HL-60 (cell line): ENCODE data around the gene XPNPEP2.

Source experiments
- POLR2AphosphoS5 ChIP-seq: IDR thresholded peaks from 2 replicates; pipeline ENCODE4 v1.6.1; 2012; ENCODE audit warnings: low read depth
- SPI1 ChIP-seq: IDR thresholded peaks from 2 replicates; pipeline ENCODE4 v1.6.1; 2012; ENCODE audit warnings: low read depth, mild to moderate bottlenecking, borderline replicate concordance
- TF ChIP-seq, protein P1 (sequence below): IDR thresholded peaks from one replicate; pipeline ENCODE4 v1.5.1; 2011; ENCODE audit warnings: low read length, control low read depth, inconsistent platforms; ENCODE audit not compliant: insufficient read depth
- TF ChIP-seq, protein P2 (sequence below): IDR thresholded peaks from 2 replicates; pipeline ENCODE4 v1.6.1; 2012; ENCODE audit warnings: low read depth; ENCODE audit not compliant: insufficient replicate concordance

DNA sequence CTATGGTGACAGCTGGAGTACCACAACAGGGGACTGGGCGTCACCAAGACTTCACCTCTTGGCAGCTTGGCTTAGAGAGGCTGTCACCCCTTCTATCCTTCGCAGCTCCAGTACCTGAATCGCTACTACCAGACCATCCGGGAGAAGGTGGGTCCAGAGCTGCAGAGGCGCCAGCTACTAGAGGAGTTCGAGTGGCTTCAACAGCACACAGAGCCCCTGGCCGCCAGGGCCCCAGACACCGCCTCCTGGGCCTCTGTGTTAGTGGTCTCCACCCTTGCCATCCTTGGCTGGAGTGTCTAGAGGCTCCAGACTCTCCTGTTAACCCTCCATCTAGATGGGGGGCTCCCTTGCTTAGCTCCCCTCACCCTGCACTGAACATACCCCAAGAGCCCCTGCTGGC, 29.4 kb downstream of the XPNPEP2 start:
- TF ChIP-seq, protein P1, sequence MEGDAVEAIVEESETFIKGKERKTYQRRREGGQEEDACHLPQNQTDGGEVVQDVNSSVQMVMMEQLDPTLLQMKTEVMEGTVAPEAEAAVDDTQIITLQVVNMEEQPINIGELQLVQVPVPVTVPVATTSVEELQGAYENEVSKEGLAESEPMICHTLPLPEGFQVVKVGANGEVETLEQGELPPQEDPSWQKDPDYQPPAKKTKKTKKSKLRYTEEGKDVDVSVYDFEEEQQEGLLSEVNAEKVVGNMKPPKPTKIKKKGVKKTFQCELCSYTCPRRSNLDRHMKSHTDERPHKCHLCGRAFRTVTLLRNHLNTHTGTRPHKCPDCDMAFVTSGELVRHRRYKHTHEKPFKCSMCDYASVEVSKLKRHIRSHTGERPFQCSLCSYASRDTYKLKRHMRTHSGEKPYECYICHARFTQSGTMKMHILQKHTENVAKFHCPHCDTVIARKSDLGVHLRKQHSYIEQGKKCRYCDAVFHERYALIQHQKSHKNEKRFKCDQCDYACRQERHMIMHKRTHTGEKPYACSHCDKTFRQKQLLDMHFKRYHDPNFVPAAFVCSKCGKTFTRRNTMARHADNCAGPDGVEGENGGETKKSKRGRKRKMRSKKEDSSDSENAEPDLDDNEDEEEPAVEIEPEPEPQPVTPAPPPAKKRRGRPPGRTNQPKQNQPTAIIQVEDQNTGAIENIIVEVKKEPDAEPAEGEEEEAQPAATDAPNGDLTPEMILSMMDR = no peak
- TF ChIP-seq, protein P2, sequence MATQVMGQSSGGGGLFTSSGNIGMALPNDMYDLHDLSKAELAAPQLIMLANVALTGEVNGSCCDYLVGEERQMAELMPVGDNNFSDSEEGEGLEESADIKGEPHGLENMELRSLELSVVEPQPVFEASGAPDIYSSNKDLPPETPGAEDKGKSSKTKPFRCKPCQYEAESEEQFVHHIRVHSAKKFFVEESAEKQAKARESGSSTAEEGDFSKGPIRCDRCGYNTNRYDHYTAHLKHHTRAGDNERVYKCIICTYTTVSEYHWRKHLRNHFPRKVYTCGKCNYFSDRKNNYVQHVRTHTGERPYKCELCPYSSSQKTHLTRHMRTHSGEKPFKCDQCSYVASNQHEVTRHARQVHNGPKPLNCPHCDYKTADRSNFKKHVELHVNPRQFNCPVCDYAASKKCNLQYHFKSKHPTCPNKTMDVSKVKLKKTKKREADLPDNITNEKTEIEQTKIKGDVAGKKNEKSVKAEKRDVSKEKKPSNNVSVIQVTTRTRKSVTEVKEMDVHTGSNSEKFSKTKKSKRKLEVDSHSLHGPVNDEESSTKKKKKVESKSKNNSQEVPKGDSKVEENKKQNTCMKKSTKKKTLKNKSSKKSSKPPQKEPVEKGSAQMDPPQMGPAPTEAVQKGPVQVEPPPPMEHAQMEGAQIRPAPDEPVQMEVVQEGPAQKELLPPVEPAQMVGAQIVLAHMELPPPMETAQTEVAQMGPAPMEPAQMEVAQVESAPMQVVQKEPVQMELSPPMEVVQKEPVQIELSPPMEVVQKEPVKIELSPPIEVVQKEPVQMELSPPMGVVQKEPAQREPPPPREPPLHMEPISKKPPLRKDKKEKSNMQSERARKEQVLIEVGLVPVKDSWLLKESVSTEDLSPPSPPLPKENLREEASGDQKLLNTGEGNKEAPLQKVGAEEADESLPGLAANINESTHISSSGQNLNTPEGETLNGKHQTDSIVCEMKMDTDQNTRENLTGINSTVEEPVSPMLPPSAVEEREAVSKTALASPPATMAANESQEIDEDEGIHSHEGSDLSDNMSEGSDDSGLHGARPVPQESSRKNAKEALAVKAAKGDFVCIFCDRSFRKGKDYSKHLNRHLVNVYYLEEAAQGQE = no peak
- no peak for TF ChIP-seq POLR2AphosphoS5
- no peak for TF ChIP-seq SPI1
